BLaER1 treated with 17β-estradiol and CSF1 and Interleukin-3, amounts not matched to agents 10 nM and 100 nM (cell line): Measurements from ENCODE around the gene SEMA6A.
A peak's percentile ranks its signal among the peaks of the same experiment; 100 is the strongest.

Experiments
- H3K27ac ChIP-seq, 11 experiments: shearing (Covaris generic); formaldehyde crosslinking; 2 replicates each; pipeline ENCODE4 v1.8.1; 2022
- H3K27me3 ChIP-seq, 11 experiments: shearing (Covaris generic); formaldehyde crosslinking; 2 replicates each; pipeline ENCODE4 v1.8.1; 2022
- H3K36me3 ChIP-seq, 11 experiments: shearing (Covaris generic); formaldehyde crosslinking; 2 replicates each; pipeline ENCODE4 v1.8.1; 2022
- H3K4me1 ChIP-seq, 10 experiments: shearing (Covaris generic); formaldehyde crosslinking; 2 replicates each; pipeline ENCODE4 v1.8.1; 2022
- H3K4me2 ChIP-seq, 11 experiments: shearing (Covaris generic); formaldehyde crosslinking; 2 replicates each; pipeline ENCODE4 v1.8.1; 2022
- H3K4me3 ChIP-seq, 10 experiments: shearing (Covaris generic); formaldehyde crosslinking; 2 replicates each; pipeline ENCODE4 v1.8.1; 2022
- H3K9ac ChIP-seq, 11 experiments: shearing (Covaris generic); formaldehyde crosslinking; 2 replicates each; pipeline ENCODE4 v1.8.1; 2022
- H3K9me3 ChIP-seq, 11 experiments: shearing (Covaris generic); formaldehyde crosslinking; replicated peaks in 1 of 11; 2 replicates each; pipeline ENCODE4 v1.8.1; 2022
- H4K20me1 ChIP-seq, 11 experiments: shearing (Covaris generic); formaldehyde crosslinking; 2 replicates each; pipeline ENCODE4 v1.8.1; 2022
- Cebpa-rat ChIP-seq, 11 experiments: shearing (Covaris generic); IDR thresholded peaks; 2 replicates each; pipeline ENCODE4 v1.8.1; 2022

SEMA6A gene

GRCh38 chr5:116574367-116575325, at the start of gene SEMA6A:
SEMA6A (minus strand) TSS chr5:116574823; CDS start chr5:116504944, 69,879 bp downstream.
- TF ChIP-seq Cebpa-rat (IDR thresholded peaks at IDR 0.05), result no peak
- Histone ChIP-seq H3K36me3 (no peaks in the 10 kb centered on the region), H3K9me3 (no peaks in the 10 kb centered on the region), H3K4me3 (peak within 1 kb of the TSS; percentile 49 to 70 (median 58)), H3K27me3 (peaks cover 82 to 95% (median 89%) of the 10 kb centered on the region in 11 experiments), H3K4me1 (peaks cover 29 to 67% (median 60%) of the 10 kb centered on the region in 10 experiments; a peak in 19 of 20 replicates), H3K27ac (no peak within 1 kb of the TSS; a peak in 1 of 22 replicates), H4K20me1 (peaks cover 0 to 48% (median 30%) of the 10 kb centered on the region in 11 experiments; a peak in 19 of 22 replicates), H3K4me2 (peak within 1 kb of the TSS; percentile 85 to 99 (median 89)), H3K9ac (peak within 1 kb of the TSS in 7 of 11 experiments; percentile 1 to 64 (median 29); a peak in 8 of 22 replicates)

- Histone ChIP-seq H3K27me3 (no peaks in the 10 kb centered on the region), H3K4me3 (no peak overlapping the region), H3K4me2 (no peak overlapping the region), H3K9ac (no peak overlapping the region), H3K4me1 (peaks cover 0 to 8% (median 4%) of the 10 kb centered on the region in 10 experiments; a peak in 4 of 20 replicates), H3K27ac (no peak overlapping the region), H3K9me3 (no peaks in the 10 kb centered on the region), H3K36me3 (no peaks in the 10 kb centered on the region), H4K20me1 (no peaks in the 10 kb centered on the region)
- no peak for TF ChIP-seq Cebpa-rat (IDR thresholded peaks at IDR 0.05)
Observed at GRCh38 chr5:116622375-116623050, 47.9 kb upstream of the SEMA6A start.

GRCh38 chr5:116621599-116621998, 47.0 kb upstream of the SEMA6A start:
- no peaks in the 10 kb centered on the region for H3K27me3 ChIP-seq

GRCh38 chr5:116616876-116617275, 42.3 kb upstream of the SEMA6A start:
- no peak overlapping the region for H3K9ac ChIP-seq
- no peak overlapping the region for H3K27ac ChIP-seq
- H3K4me1 ChIP-seq, result peaks cover 0 to 13% (median 4%) of the 10 kb centered on the region in 10 experiments; a peak in 13 of 20 replicates
- H3K9me3 ChIP-seq, result no peaks in the 10 kb centered on the region
- no peak overlapping the region for H3K4me3 ChIP-seq
- H3K36me3 ChIP-seq, result no peaks in the 10 kb centered on the region
- no peak for TF ChIP-seq Cebpa-rat (IDR thresholded peaks at IDR 0.05)
- no peaks in the 10 kb centered on the region for H3K27me3 ChIP-seq
- H3K4me2 ChIP-seq, result no peak overlapping the region
- H4K20me1 ChIP-seq, result no peaks in the 10 kb centered on the region

More at GRCh38 chr5:116621599-116621998, 47.0 kb upstream of the SEMA6A start:
- Histone ChIP-seq H3K4me2 (no peak overlapping the region), H3K9me3 (no peaks in the 10 kb centered on the region), H3K4me1 (peaks cover 0 to 7% (median 3%) of the 10 kb centered on the region in 10 experiments; a peak in 4 of 20 replicates), H3K27ac (no peak overlapping the region), H3K9ac (no peak overlapping the region), H3K36me3 (no peaks in the 10 kb centered on the region), H4K20me1 (no peaks in the 10 kb centered on the region), H3K4me3 (no peak overlapping the region)
- TF ChIP-seq Cebpa-rat (IDR thresholded peaks at IDR 0.05), result no peak

- peaks cover 0 to 13% (median 4%) of the 10 kb centered on the region in 10 experiments; a peak in 13 of 20 replicates for H3K4me1 ChIP-seq
- no peaks in the 10 kb centered on the region for H4K20me1 ChIP-seq
- H3K9me3 ChIP-seq, result no peaks in the 10 kb centered on the region
- no peak overlapping the region for H3K27ac ChIP-seq
- no peak overlapping the region for H3K9ac ChIP-seq
- H3K4me3 ChIP-seq, result no peak overlapping the region
- no peaks in the 10 kb centered on the region for H3K36me3 ChIP-seq
- H3K4me2 ChIP-seq, result peak overlapping the region in 2 of 11 experiments; percentile 5 to 22; a peak in 1 of 22 replicates
- TF ChIP-seq Cebpa-rat (IDR thresholded peaks at IDR 0.05), result no peak
- no peaks in the 10 kb centered on the region for H3K27me3 ChIP-seq
Observed at GRCh38 chr5:116614603-116614920, 39.9 kb upstream of the SEMA6A start.

- H3K4me2 ChIP-seq, result peak overlapping the region in 3 of 11 experiments; percentile 5 to 39 (median 22); a peak in 5 of 22 replicates
- no peaks in the 10 kb centered on the region for H4K20me1 ChIP-seq
- H3K27me3 ChIP-seq, result no peaks in the 10 kb centered on the region
- no peak overlapping the region for H3K4me3 ChIP-seq
- peaks cover 0 to 13% (median 4%) of the 10 kb centered on the region in 10 experiments; a peak in 13 of 20 replicates for H3K4me1 ChIP-seq
- no peak overlapping the region for H3K9ac ChIP-seq
- TF ChIP-seq Cebpa-rat (IDR thresholded peaks at IDR 0.05), result no peak
- no peaks in the 10 kb centered on the region for H3K9me3 ChIP-seq
- H3K27ac ChIP-seq, result no peak overlapping the region
- H3K36me3 ChIP-seq, result no peaks in the 10 kb centered on the region
Observed at GRCh38 chr5:116613445-116613844, 38.8 kb upstream of the SEMA6A start.

- TF ChIP-seq Cebpa-rat (IDR thresholded peaks at IDR 0.05), result no peak
- H3K36me3 ChIP-seq, result no peaks in the 10 kb centered on the region
- H3K4me3 ChIP-seq, result no peak overlapping the region
- no peaks in the 10 kb centered on the region for H3K27me3 ChIP-seq
- no peaks in the 10 kb centered on the region for H4K20me1 ChIP-seq
- H3K4me1 ChIP-seq, result peaks cover 0 to 13% (median 4%) of the 10 kb centered on the region in 10 experiments; a peak in 13 of 20 replicates
- no peaks in the 10 kb centered on the region; a peak in 1 of 22 replicates for H3K9me3 ChIP-seq
- H3K9ac ChIP-seq, result no peak overlapping the region
- H3K4me2 ChIP-seq, result no peak overlapping the region
- H3K27ac ChIP-seq, result no peak overlapping the region
Observed at GRCh38 chr5:116612431-116612830, 37.8 kb upstream of the SEMA6A start.

- Histone ChIP-seq H3K4me1 (no peaks in the 10 kb centered on the region), H3K4me2 (no peak overlapping the region), H3K4me3 (no peak overlapping the region), H3K9ac (no peak overlapping the region), H3K27me3 (no peaks in the 10 kb centered on the region), H3K27ac (no peak overlapping the region), H3K9me3 (no peaks in the 10 kb centered on the region; a peak in 1 of 22 replicates), H4K20me1 (no peaks in the 10 kb centered on the region), H3K36me3 (no peaks in the 10 kb centered on the region)
- TF ChIP-seq Cebpa-rat (IDR thresholded peaks at IDR 0.05), result no peak
Observed at GRCh38 chr5:116605310-116606070, 30.9 kb upstream of the SEMA6A start.
